Brain microvascular endothelial cell (primary cell): ENCODE measurements around the gene CFAP251.

ENCODE experiments used
- DNase-seq: peaks from one replicate; pipeline ENCODE4 v3.0.0-alpha.2; 2020
- H3K27ac ChIP-seq: fragments of 250-450 bp; sonication (Bioruptor Pico); 2 replicates; pipeline ENCODE4 v1.5.1; 2020; ENCODE audit warnings: mild to moderate bottlenecking, moderate library complexity
- H3K27me3 ChIP-seq: fragments of 250-450 bp; sonication (Bioruptor Pico); replicated peaks from 2 replicates; pipeline ENCODE4 v1.5.1; 2020; ENCODE audit warnings: mild to moderate bottlenecking
- H3K36me3 ChIP-seq: fragments of 250-450 bp; sonication (Bioruptor Pico); replicated peaks from 2 replicates; pipeline ENCODE4 v1.5.1; 2020; ENCODE audit warnings: mild to moderate bottlenecking
- H3K4me3 ChIP-seq: 2 replicates; pipeline ENCODE4 v1.5.1; 2011; ENCODE audit warnings: low read depth, mild to moderate bottlenecking, control low read depth, low read length, moderate library complexity
- in situ Hi-C: cut with HindIII; loops from 2 replicates; pipeline ENCODE4 v1.10.0; 2017; ENCODE audit warnings: low sequenced_read_pairs, low pct_ligation_motif_present
- TF ChIP-seq, protein P1 (sequence below): IDR thresholded peaks from 2 replicates; pipeline ENCODE4 v1.5.1; 2011; ENCODE audit warnings: low read depth, mild to moderate bottlenecking, moderate library complexity, low read length, control low read depth, inconsistent platforms; ENCODE audit errors: missing control alignments

The CFAP251 gene

DNA sequence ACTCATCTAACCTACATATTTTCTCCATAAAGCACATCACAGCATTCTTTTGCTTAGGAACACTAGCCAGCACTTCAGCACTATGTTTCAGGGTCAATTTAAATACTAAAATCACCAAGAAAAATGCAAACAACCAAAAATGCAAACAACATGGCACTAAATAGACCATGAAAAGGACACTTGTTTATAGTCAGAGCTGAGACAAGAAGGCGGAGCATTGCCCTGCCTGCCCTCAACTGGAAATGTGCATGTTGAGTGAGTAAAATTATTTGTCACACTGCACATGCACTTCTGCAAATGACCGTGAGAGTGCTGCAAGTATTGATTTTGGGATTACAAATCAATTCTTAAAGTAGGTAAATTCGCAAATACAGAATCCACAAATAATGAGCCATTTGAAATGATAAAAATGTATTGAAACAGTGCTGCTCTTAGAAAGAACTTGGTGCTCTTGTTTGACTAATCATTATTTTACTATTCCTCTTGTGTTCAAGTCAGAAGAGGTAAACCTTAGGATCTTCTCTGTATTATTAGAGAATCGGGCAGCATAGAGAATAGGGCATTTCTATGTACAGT, 34.8 kb downstream of the CFAP251 start:
- Histone ChIP-seq H3K36me3 (no peaks in the 10 kb centered on the region), H3K27ac (no peak overlapping the region), H3K4me3 (no peak overlapping the region), H3K27me3 (no peaks in the 10 kb centered on the region)
- in situ Hi-C loops: no loop called here
- TF ChIP-seq, protein P1, sequence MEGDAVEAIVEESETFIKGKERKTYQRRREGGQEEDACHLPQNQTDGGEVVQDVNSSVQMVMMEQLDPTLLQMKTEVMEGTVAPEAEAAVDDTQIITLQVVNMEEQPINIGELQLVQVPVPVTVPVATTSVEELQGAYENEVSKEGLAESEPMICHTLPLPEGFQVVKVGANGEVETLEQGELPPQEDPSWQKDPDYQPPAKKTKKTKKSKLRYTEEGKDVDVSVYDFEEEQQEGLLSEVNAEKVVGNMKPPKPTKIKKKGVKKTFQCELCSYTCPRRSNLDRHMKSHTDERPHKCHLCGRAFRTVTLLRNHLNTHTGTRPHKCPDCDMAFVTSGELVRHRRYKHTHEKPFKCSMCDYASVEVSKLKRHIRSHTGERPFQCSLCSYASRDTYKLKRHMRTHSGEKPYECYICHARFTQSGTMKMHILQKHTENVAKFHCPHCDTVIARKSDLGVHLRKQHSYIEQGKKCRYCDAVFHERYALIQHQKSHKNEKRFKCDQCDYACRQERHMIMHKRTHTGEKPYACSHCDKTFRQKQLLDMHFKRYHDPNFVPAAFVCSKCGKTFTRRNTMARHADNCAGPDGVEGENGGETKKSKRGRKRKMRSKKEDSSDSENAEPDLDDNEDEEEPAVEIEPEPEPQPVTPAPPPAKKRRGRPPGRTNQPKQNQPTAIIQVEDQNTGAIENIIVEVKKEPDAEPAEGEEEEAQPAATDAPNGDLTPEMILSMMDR: no peak
- DNase-seq: no peak

DNA sequence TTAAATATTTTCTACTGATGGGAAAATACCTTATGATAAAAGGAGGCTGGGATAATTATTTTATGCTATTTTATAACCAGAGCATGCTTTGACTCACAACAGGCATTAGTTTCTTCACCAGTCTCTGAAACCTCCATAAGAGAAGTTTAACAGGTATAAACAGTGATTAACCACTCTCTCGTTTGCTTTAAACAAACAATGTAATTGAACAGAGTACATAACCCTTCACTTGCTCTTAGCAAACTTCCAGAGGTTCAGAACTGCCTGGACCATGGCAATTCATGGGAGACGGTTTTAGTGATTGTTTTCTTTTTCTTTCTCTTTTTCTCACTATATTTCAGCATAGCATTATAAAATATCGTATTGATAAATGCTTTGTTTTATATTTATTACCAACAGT, 35.3 kb downstream of the CFAP251 start:
- H3K27me3 ChIP-seq: no peaks in the 10 kb centered on the region
- peaks cover 3% of the 10 kb centered on the region for H3K36me3 ChIP-seq
- in situ Hi-C loops: no loop called here
- H3K4me3 ChIP-seq: no peak overlapping the region
- DNase-seq: no peak
- H3K27ac ChIP-seq: no peak overlapping the region
- TF ChIP-seq, protein P1: no peak

DNA sequence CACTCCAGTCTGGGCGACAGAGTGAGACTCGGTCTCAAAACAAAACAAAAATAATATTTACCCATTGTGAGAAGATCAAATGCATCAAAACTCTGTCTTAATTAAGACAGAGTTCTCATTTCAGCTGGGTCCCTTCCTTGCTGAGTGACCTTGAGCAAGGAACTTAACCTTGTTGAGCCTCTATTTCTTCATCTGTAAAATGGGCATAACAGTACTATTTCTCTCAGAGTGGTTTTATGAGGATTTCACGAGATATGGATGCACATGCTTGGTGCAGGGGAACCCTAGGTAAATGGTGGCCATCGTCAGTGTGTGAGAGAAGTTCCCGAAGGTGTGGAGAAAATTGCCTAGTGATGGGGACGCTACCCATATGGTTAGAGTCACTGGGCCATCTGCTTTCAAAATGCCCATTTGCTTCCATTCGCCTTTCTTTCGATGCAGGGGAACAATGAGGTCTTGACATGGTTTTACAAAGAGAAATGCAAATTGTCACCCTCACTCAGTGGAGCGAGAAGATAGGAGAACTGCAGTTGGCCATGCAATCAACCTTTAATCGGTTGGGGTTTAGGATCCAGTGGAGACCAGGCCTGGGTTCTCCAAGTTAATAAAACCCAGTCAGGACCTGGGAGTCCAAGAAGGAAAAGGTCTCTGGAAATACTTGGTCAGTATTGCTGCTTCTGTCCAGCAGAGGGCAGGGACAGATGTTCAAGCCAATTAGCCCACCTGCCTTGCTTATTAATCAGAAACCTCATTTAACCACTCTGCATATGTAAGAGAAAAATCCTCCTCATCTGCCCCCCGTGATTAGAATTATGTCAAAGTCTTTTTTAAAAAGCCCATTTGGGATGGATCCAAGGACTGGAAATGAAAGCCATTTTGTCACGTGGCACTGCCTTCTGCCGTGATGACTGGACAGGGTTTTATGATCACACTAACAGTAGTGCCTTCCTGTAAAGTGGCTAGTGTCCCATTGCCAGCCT, 37.2 kb downstream of the CFAP251 start:
- Histone ChIP-seq H3K36me3 (peaks cover 3% of the 10 kb centered on the region), H3K27me3 (no peaks in the 10 kb centered on the region), H3K4me3 (no peak overlapping the region), H3K27ac (no peak overlapping the region)
- TF ChIP-seq, protein P1: peak; percentile 81
- no peak for DNase-seq
- in situ Hi-C loops: no loop called here

DNA sequence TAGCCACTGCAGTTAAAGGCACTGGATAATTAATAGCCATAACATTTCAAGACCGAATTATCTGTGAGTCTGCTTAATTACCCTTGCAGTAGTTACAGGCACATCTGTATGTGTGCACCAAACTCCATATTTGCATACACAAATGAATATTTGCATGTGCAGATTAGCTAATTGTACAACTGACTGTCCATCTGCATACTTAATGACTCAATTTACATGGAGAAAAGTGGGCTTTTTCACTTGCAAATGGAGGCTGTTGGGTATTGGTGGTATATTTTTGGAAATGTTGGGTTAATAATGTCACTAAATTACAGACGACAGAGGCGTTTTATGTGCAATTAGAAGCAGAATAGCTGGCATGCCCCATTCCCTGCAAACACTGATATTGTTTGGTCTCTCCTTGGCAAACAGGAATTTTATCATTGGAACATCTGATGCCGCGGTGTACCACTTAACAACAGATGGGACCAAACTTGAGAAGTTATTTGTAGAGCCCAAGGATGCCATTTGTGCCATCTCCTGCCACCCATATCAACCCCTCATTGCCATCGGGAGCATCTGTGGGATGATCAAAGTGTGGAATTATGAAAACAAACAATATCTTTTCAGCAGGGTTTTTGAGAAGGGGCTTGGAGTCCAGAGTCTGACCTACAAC, 39.6 kb downstream of the CFAP251 start:
- H3K36me3 ChIP-seq: peaks cover 5% of the 10 kb centered on the region
- no peak overlapping the region for H3K4me3 ChIP-seq
- TF ChIP-seq, protein P1: no peak
- H3K27me3 ChIP-seq: no peaks in the 10 kb centered on the region
- in situ Hi-C loops: no loop called here
- no peak for DNase-seq
- H3K27ac ChIP-seq: no peak overlapping the region

DNA sequence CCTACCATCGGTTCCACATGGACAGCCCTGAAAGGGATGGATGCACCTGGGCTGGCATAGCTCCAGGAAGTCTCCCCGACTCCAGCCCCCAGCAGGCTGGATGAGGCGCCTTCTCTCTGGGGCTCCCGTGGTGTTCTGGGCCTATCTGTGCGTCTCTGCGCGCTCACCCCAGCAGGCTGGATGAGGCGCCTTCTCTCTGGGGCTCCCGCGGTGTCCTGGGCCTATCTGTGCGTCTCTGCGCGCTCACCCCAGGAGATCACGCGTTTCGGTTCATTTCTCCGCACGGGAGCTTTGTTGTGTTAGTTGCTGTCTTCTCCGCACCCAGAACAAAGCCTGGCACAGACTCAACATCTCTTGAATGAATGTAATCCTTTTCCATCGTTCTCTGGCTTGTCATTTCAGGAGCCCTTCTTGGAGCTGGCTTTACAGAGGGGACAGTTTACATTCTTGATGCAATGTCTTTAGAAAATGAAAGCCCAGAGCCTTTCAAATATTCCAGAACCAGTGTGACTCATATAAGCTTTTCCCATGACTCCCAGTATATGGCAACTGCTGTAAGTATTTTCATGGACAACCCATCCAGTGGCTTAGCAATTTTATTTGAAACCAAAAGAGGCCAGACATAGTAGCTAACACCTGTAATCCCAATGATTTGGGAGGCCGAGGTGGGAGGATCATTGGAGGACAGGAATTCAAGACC, 40.3 kb downstream of the CFAP251 start:
- no peak overlapping the region for H3K4me3 ChIP-seq
- in situ Hi-C loops: no loop called here
- TF ChIP-seq, protein P1: no peak
- DNase-seq: no peak
- H3K27me3 ChIP-seq: no peaks in the 10 kb centered on the region
- no peak overlapping the region for H3K27ac ChIP-seq
- peaks cover 5% of the 10 kb centered on the region for H3K36me3 ChIP-seq
